ENCODE data around the gene ZNF692.

ZNF692 gene

DNA sequence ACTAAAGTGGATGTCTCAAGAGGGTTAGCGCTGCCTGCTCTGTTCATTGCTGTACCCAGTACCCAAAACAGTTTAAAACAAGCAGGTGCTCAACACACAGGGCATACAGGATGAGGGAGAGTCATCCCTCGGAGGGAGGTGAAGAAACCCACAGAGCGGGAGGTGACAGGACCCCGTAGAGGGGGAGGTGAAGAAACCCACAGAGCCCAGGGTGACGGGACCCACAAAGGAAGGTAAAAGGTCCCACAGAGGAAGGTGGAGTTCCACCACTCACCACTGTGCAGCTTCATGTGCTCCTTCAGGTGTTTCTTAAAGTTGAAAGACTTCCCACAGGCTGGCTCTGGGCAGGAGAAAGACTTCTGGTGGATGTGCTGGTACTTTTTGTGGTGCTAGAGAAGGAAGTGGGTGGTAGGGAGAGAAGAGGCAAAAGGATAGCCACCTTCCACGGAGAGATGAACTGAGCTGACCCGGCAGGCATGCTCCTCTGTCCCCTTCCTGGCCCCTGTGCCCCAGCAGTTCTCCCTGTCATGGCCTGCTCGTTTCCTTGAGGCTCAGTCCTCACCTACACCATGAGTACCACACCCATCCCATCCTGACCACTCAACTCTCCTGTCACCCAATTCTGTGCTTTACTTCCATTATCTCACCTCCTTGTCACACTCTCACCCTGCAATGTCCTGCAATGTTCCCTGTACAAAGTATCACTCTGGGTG, 5.1 kb downstream of the ZNF692 start:
- TF ChIP-seq CTCF (IDR thresholded peaks at IDR 0.05; ENCODE audit: borderline replicate concordance, insufficient read depth, low read depth, low read length) = no peak

GRCh38 chr1:248852481-248853405, 6.1 kb downstream of the ZNF692 start:
- H3K4me3 ChIP-seq (ENCODE audit: low read depth, low read length) = no peak overlapping the region
- TF ChIP-seq CTCF (IDR thresholded peaks at IDR 0.05; ENCODE audit: borderline replicate concordance, insufficient read depth, low read depth, low read length) = no peak

More for the DNA sequence above, 5.1 kb downstream of the ZNF692 start:
- no peak overlapping the region for H3K4me3 ChIP-seq (ENCODE audit: low read depth, low read length)

DNA sequence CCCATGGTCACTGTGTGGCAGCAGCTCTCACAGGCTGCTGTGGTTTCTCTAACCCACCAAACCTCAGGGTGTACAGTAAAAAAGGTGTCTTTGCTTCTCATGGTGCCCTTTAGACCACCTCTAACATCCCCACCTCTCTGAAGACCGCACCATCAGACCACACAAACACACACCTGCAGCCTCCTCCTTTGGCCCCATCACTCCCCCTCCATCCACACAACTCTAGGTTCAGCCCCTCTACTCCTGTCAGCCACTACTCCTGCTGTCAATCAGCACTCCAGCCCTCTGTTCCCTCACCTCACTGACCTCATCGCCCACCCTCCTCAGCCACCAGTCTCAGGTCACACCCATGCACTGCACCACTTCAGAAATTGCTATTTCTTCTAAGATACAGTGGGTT, 7.5 kb downstream of the ZNF692 start:
- no peak for TF ChIP-seq CTCF (IDR thresholded peaks at IDR 0.05; ENCODE audit: borderline replicate concordance, insufficient read depth, low read depth, low read length)
- no peak overlapping the region for H3K4me3 ChIP-seq (ENCODE audit: low read depth, low read length)

- no peak for TF ChIP-seq CTCF (IDR thresholded peaks at IDR 0.05; ENCODE audit: borderline replicate concordance, insufficient read depth, low read depth, low read length)
Observed at GRCh38 chr1:248850536-248851251, 8.2 kb downstream of the ZNF692 start.

GRCh38 chr1:248850124-248850523, 8.8 kb downstream of the ZNF692 start:
- H3K4me3 ChIP-seq (ENCODE audit: low read depth, low read length) = no peak overlapping the region
- no peak for TF ChIP-seq CTCF (IDR thresholded peaks at IDR 0.05; ENCODE audit: borderline replicate concordance, insufficient read depth, low read depth, low read length)

More at GRCh38 chr1:248850536-248851251, 8.2 kb downstream of the ZNF692 start:
- no peak overlapping the region for H3K4me3 ChIP-seq (ENCODE audit: low read depth, low read length)

DNA sequence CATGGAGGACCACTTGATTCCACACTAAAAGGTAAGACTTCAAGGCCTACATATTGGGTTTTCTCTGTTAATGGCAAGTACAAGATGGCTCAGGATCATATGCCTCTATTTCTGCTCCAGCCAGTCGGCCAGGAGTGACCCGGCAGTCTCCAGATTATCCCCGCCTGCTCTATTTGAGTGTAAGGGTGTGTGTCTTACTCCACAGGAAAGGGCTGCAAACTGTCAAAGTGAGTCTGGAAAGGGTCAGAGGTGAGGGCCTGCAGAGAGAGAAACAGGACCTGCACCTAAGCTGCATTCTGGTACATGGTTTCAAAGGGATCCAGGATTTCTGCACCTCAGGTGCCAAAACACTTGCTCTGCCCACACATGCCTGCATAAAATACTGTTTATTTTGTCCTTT, 9.2 kb downstream of the ZNF692 start:
- H3K4me3 ChIP-seq (ENCODE audit: low read depth, low read length) = no peak overlapping the region
- no peak for TF ChIP-seq CTCF (IDR thresholded peaks at IDR 0.05; ENCODE audit: borderline replicate concordance, insufficient read depth, low read depth, low read length)

All from GM12875 (cell line).